D341Med (cell line): Measurements from ENCODE around the gene PHYKPL.

Experiments
- DNase-seq: peaks from one replicate; pipeline ENCODE4 v3.0.0; 2012; ENCODE audit warnings: low spot score

Gene PHYKPL

DNA sequence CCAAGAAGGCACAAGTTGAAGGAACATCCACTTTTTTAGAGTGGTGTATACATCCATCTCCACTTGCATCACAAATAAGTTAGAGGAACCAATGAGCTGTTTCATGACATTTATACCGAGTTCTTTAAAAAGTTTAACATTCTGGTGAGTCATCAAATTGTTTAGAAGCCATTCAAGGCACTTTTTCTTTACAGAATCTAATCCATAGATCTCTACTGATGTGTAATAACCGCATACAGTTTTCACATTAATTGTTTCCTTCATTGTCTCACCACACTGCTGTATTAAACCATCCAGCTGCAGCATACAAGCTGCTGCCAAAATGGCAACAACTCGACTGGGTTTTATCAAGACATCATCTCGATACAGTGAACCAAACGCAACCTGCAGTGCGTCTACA is 46.2 kb downstream of the PHYKPL start:
- DNase-seq: no peak

- no peak for DNase-seq
Measured at GRCh38 chr5:178182158-178182876, 50.3 kb downstream of the PHYKPL start.

DNA sequence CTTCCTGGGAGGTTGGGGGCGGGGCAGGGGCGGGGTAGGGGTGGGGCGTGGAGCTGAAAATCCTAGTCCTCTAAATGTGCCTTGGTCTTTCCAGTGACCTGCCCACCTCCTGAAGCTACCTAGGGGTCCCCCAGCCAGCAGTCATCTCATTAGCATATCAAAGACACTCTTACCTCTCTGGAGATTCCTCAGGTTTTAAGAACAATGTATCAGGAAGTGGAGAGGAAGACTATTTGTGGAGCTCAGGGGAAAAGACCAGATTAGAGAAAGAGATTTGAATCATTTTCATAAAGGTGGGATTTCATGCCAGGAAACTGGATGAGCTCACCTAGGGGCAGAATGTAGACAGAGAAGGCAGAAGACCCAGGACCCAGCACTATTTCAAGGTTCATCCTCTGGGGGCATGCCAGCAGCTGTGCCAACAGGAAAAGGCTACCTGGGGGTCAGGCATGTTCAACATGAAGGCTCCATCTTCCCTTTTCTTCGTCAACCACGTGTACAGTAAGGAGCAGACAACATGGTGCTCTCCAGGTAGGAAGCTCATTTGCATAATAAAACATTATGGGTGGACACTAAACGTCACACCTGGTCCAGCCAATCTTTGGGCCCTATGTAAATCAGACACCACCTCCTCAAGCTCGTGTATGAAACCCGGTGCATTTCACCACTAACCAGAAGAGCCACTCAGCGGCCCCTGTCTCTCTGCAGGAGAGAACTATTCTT is 52.3 kb downstream of the PHYKPL start:
- no peak for DNase-seq

GRCh38 chr5:178177569-178177968 is 55.0 kb downstream of the PHYKPL start:
- no peak for DNase-seq

DNA sequence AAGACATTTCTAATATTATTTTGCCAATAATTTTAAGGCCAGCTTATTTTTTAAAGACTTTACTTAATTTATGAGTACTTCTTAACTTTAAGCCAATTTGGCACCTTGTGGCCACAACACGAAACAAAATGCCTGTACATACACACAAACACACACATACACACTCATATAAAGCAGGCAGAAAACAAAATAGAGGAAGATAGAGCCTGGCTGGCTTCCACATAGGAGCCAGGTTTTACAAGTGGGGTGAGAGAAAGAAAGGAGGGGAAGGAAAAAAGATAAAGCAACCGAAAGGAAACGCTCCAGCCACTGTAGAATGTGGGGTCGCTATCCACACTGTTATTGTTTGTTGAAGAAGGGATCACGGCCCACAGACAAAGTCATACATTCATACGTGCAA is 55.8 kb downstream of the PHYKPL start:
- no peak for DNase-seq

DNA sequence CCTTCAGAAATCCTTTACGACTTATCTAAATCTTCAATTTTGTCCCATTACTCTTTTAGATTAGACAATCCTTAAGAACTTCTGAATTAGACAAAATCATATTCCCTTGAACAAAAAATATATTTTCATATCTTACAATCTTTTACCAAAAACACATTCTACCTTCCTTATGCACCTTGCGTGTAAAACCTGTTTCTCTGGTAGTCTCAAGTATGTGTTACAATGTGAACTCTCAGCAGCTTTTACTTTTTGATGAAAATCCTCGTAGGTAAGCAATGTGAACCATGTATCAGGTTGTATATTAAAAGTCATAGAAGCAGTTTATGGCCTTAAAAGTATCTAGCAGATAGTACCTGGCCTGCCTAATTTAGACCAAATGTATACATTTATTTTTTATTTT is 58.1 kb downstream of the PHYKPL start:
- no peak for DNase-seq

GRCh38 chr5:178170455-178170854 is 62.1 kb downstream of the PHYKPL start:
- DNase-seq: no peak

DNA sequence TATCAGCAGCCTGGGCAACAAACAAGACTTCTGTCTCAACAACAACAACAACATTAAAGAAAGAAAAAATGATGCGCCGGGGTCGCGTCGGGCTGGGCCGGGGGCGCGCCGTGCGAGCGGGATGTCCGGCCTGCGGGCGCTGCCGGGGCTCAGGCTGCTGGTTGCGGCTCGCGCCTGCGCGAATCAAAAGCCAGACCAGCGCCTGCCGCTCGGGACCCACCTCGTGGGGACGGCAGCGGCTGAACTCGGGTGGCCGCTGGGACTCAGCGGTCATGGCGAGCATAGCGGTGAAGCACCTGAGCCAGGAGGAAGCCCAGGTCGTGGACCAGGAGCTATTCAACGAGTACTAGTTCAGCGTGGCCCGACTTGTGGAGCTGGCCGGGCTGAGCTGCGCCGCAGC is 67.0 kb downstream of the PHYKPL start:
- DNase-seq: no peak

- DNase-seq: peak; percentile 91
Measured at GRCh38 chr5:178163772-178164735, 68.5 kb downstream of the PHYKPL start.

- peak; percentile 77 for DNase-seq
Measured at GRCh38 chr5:178162481-178162880, 70.1 kb downstream of the PHYKPL start.

GRCh38 chr5:178160176-178160575 is 72.4 kb downstream of the PHYKPL start:
- no peak for DNase-seq
